ENCODE results near the gene CDH8. TPM values are rescaled to one million over a fixed set of nuclear protein-coding genes. Genes with fewer than 3 reads are reported as not detected.

Gene CDH8
- total RNA-seq, 4 donors from 2014 or later, result 0.40 to 3.0 (median 0.86) TPM

- H3K4me1 ChIP-seq, result no peaks in the 10 kb centered on the region
- TF ChIP-seq POLR2AphosphoS5 (IDR thresholded peaks at IDR 0.05), result no peak
- no peak for TF ChIP-seq CTCF (IDR thresholded peaks at IDR 0.05)
- TF ChIP-seq EP300 (IDR thresholded peaks at IDR 0.05), result no peak
- TF ChIP-seq POLR2A (IDR thresholded peaks at IDR 0.05), result no peak
- no peak overlapping the region for H3K27ac ChIP-seq
- no peaks in the 10 kb centered on the region for H3K36me3 ChIP-seq
- H3K9me3 ChIP-seq, result no peaks in the 10 kb centered on the region
- ATAC-seq, result no peak
- H3K27me3 ChIP-seq, result no peaks in the 10 kb centered on the region
- 38 to 53% methylated on average over 3 of the region's 3 CpGs for WGBS, 2 donors (ENCODE audit: low coverage in 1 of 2)
- no peak overlapping the region for H3K4me3 ChIP-seq
These were observed 23.9 kb upstream of the CDH8 start for GRCh38 chr16:62060089-62060488.

GRCh38 chr16:62059527-62059926, 23.3 kb upstream of the CDH8 start:
- Histone ChIP-seq H3K9me3 (no peaks in the 10 kb centered on the region), H3K27me3 (no peaks in the 10 kb centered on the region), H3K27ac (no peak overlapping the region), H3K4me1 (no peaks in the 10 kb centered on the region), H3K4me3 (no peak overlapping the region), H3K36me3 (no peaks in the 10 kb centered on the region)
- no peak for ATAC-seq
- TF ChIP-seq CTCF (IDR thresholded peaks at IDR 0.05), result no peak
- no peak for TF ChIP-seq POLR2A (IDR thresholded peaks at IDR 0.05)
- TF ChIP-seq POLR2AphosphoS5 (IDR thresholded peaks at IDR 0.05), result no peak
- no peak for TF ChIP-seq EP300 (IDR thresholded peaks at IDR 0.05)

- ATAC-seq, result no peak
- no peaks in the 10 kb centered on the region for H3K9me3 ChIP-seq
- no peaks in the 10 kb centered on the region for H3K36me3 ChIP-seq
- WGBS, 2 donors (ENCODE audit: low coverage in 1 of 2), result 85 to 91% methylated on average over 7 to 8 of the region's 8 CpGs
- no peaks in the 10 kb centered on the region for H3K4me1 ChIP-seq
- TF ChIP-seq CTCF (IDR thresholded peaks at IDR 0.05) (no peak), POLR2A (IDR thresholded peaks at IDR 0.05) (no peak), EP300 (IDR thresholded peaks at IDR 0.05) (no peak), POLR2AphosphoS5 (IDR thresholded peaks at IDR 0.05) (no peak)
- H3K27me3 ChIP-seq, result no peaks in the 10 kb centered on the region
- H3K4me3 ChIP-seq, result no peak overlapping the region
- H3K27ac ChIP-seq, result no peak overlapping the region
These were observed 22.2 kb upstream of the CDH8 start for GRCh38 chr16:62058412-62058811.

GRCh38 chr16:62051942-62052341, 15.7 kb upstream of the CDH8 start:
- peaks cover 6% of the 10 kb centered on the region for H3K27me3 ChIP-seq
- no peaks in the 10 kb centered on the region for H3K36me3 ChIP-seq
- H3K27ac ChIP-seq, result no peak overlapping the region
- no peaks in the 10 kb centered on the region for H3K9me3 ChIP-seq
- H3K4me1 ChIP-seq, result no peaks in the 10 kb centered on the region
- no peak overlapping the region for H3K4me3 ChIP-seq
- no peak for TF ChIP-seq POLR2A (IDR thresholded peaks at IDR 0.05)
- no peak for TF ChIP-seq EP300 (IDR thresholded peaks at IDR 0.05)
- TF ChIP-seq CTCF (IDR thresholded peaks at IDR 0.05), result no peak
- TF ChIP-seq POLR2AphosphoS5 (IDR thresholded peaks at IDR 0.05), result no peak
- WGBS, 2 donors (ENCODE audit: low coverage in 1 of 2), result 67 to 91% methylated on average over 1 to 4 of the region's 4 CpGs
- no peak for ATAC-seq

GRCh38 chr16:62050793-62051192, 14.6 kb upstream of the CDH8 start:
- Histone ChIP-seq H3K4me3 (no peak overlapping the region), H3K27me3 (peaks cover 6% of the 10 kb centered on the region), H3K27ac (no peak overlapping the region), H3K36me3 (no peaks in the 10 kb centered on the region), H3K4me1 (no peaks in the 10 kb centered on the region), H3K9me3 (no peaks in the 10 kb centered on the region)
- WGBS, 2 donors (ENCODE audit: low coverage in 1 of 2), result 53 to 55% methylated on average over 1 to 3 of the region's 3 CpGs
- ATAC-seq, result no peak
- TF ChIP-seq POLR2AphosphoS5 (IDR thresholded peaks at IDR 0.05) (no peak), CTCF (IDR thresholded peaks at IDR 0.05) (no peak), EP300 (IDR thresholded peaks at IDR 0.05) (no peak), POLR2A (IDR thresholded peaks at IDR 0.05) (no peak)

Measured in gastroesophageal sphincter (tissue), 4 donors.